NCI-H2171 (cell line): ENCODE measurements around the gene SRGAP2C.
"Not testable (repeated sequence)": the region's sequence is repeated elsewhere in the genome, so short reads cannot be mapped to it uniquely, and the experiment has no call there.

Source experiments
- DNase-seq: peaks from one replicate; lab custom pipeline; 2025; lab: John Stamatoyannopoulos, UW

SRGAP2C gene

DNA sequence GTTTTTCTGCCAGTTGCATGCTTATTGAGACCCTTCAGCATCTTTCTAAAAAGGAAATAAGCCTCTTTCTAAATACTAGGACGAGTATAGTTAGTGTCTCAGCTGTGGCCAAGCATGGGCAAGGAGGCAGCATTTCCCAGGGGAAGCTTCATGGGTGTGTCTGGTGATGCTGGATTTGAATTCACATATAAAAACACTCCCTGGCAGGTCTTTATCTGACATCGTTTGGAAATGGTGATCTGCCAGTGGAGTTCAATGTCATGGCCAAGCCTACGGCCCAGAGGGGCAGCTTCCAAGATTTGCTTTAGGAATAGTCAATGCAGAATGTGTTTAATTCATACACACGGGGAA is 94.7 kb downstream of the SRGAP2C start:
- DNase-seq, result not testable (repeated sequence)

DNA sequence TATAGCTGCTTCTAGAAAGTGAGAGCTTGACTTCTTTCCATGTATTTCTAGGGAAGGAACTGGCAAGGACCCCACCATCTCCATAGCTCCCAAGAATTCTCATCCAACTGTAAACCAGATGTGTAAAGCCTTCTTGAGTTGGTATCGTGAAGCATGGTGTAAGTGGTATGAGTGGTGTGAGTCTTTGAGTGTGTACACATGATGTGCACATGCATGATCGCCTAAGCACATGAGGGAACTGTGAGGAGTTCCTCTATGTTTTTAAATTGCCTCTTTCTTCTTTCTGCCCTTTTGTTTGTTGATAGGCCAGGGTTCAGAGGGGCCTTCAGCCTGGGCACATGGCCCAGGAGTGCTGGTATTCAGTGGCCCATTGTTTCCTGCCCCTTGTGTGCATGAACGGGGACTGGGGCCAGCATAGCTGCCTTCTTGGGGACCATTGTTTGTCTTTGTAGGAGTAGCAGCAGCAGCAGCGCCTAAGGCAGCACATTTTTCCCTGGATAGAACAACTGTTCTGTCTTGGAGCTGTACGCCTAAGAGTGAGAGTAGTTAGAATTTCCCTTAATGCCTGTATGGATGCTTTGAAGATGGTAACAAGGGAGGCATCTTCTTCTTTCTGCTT is 96.0 kb downstream of the SRGAP2C start:
- DNase-seq, result not testable (repeated sequence)

DNA sequence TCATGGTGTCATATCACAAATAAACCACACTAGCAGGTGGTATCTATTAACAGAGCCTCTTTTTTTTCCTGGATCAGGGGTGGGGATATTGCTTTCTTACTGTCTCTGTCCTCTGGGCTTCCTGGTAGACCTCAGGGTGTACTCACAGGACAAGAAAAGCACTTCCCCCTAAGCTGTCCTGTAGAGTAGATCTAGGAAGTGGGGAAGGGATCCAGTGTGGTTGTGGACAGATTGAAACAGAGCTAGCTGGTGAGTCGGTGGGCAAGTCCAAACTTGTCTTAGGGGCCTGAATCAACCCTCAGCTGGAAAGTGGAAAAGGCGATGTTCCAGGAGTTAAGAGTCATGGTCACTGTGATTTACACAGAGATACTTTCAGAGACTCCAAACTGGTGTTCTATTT is 96.7 kb downstream of the SRGAP2C start:
- DNase-seq, result not testable (repeated sequence)

DNA sequence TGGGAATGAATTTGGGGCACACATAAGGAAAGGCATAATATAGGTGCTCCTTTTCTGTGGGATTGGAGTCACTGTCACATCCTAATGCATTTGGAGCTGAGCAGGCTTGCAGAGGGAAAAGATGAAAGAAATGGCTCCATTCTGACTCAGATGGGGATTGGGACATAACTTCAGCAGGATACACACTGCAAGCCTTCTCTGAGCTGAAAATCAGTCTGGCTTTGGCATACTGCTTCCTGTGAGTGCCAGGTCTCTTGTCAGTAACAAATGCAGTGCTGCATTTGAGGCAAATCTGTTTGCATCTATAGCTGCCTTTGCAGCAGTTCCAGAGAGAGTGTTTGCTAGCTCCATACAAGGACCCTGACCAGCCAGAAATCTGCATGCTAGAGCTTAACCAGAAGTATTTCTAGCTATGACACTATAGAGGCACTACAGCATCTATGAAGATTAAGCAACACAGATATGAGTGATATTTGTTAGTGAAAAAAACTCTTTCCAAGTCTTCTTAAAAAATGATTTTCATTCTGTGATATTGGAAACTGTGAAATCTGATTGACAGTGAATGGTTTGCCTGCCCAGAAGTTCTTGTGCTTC is 98.9 kb downstream of the SRGAP2C start:
- not testable (repeated sequence) for DNase-seq

DNA sequence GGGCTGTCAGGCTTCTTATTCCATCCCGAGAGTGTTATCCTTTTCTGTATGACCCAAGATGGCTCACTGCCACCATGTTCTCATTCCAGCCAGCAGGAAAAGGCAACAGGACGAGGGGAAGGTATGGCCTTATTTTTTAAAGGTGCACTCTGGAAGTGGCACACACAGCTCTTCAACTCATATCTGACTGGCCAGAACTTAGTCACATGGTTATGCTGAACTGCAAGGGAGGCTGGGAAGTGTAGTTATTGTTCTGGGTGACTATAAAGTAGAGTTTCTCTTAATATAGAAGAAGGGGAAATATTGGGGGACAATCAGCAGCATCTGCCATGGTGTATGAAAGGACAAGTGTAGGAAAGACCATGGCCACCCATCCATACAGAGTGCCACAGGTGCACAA is 107.8 kb downstream of the SRGAP2C start:
- not testable (repeated sequence) for DNase-seq

DNA sequence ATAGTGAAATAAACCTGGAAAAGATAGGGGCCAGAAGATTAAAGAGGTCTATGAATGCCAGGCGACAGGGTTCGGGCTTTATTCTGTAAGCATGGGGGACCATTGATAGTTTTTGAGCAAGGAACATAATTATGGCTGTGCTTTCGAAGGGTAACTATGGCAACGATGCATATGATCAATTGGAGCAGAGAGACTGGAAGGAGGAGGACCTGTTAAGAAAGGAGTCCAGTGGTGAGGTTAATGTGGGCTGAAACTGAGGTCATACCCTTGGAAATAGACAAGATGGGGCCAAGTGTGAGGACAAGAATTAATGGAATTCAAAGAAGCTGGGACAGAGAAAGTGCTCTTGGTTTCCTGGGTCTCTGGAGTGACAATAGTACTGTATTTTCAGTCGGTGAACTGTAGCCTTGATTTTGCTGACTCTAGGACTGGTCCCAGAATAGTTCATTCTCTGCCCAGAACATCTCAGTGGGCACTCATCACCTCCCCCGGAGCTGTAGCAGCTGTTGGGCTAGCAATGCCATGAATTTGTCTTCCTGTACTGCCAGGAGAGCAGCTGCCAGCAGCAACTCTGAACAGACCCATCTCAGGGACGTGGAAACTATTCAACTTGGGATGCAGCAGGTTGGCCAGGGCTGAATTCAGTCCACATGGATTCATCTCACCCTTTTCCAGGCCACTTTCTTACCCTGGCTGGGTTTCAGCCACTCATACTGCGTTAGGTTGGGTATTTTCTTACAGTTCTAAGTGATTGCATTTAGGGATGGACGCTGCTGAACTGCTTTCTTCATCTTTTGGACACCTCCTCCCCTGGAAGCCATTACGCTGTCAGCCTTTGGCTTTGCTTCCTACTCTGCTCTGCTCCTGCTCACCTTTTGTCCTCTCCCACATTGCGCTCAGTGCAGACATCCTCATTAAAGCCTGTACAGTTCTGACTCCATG is 108.8 kb downstream of the SRGAP2C start:
- DNase-seq, result not testable (repeated sequence)

DNA sequence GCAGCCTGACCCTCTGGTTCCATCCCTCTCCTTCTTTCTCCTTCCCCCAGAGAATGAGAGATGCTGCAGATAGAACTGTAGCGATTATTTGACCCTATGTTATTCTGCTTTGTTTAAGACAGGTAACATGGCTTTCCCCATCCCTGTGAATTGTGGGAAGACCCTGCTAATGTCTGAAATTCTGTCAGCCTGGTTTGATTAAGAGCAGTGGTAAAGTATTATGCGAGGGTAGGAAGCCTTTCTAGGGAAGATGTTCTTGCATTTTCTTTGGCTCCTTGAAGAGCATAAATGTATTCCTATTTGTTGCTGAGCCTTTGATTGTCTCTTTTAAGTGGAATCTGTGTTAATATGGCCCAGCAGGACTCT is 109.4 kb downstream of the SRGAP2C start:
- DNase-seq, result not testable (repeated sequence)

DNA sequence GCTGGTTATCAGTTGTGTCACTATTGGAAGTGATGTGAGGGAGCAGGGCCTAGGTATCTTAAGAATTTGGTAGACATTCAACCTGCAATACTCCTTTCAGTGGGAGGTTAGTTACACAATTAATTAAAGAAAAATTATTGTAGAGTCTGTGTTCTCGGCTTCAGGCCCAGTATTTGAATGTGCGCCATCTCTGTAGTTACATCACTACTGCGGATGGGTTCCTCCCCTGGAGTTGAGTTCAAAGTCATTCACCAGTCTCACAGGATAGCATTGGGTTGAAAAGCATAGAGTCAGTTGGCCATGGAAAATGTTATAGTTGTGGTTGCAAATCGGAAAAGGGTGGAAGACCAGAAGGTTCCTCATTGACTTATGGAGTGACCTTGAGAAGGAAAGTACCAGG is 111.8 kb downstream of the SRGAP2C start:
- DNase-seq, result not testable (repeated sequence)

DNA sequence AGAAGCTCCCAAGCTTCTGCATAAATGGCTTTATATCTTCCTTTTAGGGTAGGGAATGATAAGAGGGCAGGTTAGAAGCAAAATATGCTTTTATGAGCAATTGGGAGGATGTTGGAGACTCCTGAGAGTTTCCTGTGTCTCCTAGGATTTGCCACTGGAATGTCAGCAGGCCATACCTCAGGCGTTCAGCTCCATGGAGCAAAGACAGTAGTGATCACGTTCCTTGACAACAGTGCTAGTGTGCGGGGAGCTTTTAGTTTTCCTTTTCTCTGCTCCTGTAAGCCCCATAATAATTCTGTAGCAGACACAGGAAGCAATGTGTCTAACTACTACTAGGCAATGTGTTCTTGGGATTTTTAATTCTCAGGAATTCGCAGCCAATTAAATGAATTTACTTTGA is 113.8 kb downstream of the SRGAP2C start:
- not testable (repeated sequence) for DNase-seq

DNA sequence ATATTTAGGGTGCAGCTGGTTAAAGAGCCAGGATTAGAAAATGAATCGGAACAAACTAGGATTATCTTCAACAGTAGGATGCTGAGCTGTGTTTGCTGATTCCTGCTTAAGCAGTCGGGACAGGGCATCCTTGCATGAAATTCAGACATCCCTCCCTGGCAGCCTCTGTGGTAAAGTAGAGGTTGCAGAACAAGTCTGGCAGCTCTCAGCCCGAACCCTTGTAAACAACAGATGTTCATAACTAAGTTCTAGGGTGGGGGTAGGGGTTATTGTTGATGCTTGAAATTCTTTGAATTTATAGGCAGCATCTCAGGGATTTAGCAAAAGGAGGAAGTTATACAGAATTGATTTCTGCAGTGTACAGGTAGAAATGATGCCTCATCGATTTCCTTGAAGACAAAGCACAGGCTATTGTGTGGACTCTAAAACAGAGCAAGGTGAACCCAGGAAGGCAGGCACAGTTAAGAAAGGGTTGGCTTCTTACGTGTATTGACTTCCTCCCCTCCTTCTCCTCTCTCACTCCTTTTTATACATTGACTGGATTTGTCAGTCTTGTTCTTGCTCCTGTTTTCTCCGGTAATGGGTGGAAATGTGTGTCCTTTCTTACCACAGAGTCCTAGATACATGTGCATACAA is 114.9 kb downstream of the SRGAP2C start:
- not testable (repeated sequence) for DNase-seq

DNA sequence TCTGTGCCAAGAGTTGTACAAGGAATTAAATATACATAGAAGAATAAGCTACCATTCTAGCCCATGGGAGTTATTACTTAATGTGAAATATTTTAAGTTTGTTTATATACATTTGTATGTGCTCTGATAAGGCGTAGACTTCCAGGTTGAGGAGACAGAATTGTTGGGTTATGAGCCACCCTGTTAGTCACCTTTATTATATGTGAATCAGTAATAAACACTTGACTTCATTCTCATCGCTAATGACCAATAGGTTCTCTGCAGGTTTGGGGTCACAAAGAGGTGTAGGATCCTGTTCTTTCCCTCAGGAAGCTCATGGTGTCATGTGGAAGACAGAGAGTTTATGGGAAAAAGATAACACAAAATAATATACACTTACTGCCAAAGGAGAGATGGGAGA is 117.1 kb downstream of the SRGAP2C start:
- not testable (repeated sequence) for DNase-seq

DNA sequence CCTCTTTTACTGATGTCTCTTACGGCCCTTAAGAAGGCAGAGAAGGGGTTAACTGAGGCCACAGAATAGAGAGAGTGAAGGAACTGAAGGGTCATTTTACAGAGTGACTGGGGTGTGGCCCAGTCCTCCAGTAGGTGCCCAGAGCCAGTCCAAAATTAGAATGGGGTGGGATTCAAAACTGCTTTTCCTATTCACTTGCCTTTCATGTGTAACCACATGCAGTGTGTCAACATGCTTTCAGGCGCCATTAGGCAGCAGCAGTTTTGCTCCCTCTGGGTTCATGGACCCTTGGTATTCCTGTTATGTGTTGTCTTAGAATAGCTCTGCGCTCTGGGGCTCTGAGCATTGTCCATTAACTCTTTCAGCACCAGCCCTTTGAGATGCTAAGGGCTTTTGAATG is 123.0 kb downstream of the SRGAP2C start:
- not testable (repeated sequence) for DNase-seq

DNA sequence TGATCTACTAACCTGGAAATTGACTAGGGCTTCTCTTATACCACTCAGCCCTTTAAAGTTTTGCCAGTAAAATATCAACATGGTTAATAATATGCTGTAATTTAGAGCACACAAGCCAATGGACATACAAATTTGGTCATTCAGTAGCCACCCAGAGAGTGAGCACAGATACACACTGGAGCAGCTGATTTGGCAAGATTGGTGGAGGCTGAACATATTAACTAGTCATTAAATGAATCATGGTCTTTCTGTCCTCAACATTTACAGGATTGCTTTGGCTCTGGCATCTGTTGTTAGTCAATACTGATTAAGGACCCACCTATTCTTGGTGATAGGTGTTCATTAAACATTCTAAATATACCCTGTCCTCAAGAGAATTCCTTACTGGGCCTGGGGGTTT is 130.7 kb downstream of the SRGAP2C start:
- DNase-seq, result not testable (repeated sequence)

DNA sequence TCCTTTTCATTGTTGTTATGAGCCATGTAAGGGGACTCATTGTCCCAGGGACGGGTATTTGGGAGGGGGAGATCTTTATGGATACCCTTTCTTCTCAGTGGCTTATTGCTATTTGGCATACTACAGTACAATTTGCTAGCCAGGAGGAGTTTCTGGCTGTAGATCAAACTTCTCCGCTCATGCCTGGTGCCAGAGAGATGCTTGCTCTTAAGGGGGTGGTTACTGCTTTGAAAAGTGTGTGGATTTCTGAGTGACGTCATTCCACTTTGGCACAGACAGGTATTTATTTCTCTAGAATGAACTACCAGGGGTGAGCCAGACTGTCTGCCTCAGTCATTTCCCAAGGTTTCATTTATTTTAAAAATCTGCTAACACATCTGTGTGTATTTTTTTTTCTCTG is 131.3 kb downstream of the SRGAP2C start:
- DNase-seq, result not testable (repeated sequence)

DNA sequence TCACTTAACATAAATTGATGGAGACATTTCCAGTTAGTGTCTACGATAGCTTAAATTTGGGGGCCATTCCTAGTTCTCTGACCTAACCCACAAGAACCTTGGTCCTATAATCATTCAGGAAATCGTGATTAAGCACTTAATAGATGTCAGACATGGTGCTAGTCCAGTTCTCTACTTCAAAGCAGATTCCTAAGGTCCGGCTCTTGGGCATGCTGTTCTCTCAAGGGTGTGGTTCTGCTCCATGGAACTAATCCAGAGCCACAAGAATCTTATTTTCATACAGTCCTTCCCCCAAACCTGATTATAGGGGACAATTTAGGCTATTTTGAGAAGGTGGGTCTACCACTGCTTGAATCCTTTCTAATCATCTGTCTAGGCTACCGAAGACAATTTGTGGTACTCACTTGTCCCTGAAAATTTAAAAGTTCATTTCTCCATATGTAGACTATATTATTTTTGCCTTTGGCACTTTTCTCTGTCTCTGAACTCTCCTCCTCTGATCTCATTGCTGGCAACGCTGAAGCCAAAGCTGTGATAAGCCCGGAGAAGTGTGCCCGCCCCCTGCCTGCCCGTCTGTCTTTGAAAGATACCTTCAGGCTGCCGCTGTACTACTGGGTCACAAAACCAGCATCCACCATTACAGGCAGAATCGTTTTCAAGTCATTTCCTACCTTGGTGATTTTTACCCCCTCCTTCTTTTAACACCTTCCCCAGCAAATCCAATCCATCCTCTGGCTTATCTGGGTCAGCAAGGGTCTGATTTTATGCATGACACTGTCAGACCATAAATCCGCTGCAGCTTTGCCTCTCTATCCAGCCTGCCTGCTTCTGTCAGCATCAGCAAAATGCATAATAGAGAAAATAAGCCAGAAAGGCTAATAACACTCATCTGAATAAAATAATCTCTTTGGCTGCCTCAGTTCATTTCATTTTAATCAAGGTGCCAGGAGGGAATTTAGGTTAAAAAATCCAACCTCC is 133.0 kb downstream of the SRGAP2C start:
- DNase-seq, result not testable (repeated sequence)

DNA sequence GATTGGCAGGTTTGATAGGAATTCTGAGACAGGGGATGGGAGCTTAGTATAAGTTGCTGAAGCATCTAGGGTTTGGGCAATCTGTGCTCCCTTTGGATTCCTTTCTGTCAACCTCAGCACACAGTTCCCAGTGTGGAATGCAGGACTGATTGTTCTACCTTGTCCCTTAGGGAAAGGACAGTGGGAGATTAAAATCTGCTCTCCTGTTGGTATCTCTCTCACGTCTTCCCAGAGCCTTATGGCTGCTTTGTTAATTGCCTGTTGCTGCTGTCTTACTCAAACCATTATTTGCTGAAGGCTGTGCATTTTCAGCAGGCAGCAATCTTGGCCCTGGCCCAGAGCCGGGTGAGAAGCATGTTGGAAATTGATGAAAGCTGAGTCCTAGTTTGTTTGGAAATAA is 133.9 kb downstream of the SRGAP2C start:
- DNase-seq, result not testable (repeated sequence)

DNA sequence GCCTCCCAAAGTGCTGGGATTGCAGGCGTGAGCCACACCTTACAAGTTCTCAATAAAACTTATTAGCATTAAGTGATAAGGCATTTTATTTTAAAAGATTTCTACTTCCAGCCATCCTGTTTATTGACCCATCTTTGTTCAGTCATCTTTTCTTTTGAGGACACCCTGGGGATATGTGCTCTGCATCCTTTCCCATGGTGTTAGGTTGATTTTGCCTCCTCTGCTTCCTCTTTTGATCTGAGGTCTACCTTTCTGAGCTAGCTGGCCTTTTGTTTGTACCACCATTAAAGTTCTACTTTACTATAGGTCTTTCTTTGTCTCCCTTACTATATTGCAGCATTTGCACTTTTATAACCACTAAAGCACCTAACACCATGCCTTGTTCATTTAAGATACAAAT is 136.9 kb downstream of the SRGAP2C start:
- not testable (repeated sequence) for DNase-seq

DNA sequence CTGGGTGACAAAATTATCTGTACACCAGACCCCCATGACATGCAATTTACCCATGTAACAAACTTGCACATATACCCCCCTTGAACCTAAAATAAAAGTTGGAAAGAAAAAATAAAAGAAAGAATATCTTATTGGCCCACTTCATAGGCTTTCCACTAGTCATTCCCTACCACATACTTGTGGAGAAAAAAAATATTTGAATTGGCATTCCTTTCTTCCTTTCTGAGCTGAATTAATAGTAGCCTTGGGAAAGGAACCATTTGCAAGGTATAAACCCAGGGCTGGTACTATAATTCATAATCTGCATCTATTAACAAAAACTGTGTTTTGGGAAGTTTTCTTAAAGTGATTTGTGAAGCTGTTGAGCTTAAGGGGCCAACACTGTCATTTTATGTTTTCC is 140.0 kb downstream of the SRGAP2C start:
- DNase-seq, result not testable (repeated sequence)

DNA sequence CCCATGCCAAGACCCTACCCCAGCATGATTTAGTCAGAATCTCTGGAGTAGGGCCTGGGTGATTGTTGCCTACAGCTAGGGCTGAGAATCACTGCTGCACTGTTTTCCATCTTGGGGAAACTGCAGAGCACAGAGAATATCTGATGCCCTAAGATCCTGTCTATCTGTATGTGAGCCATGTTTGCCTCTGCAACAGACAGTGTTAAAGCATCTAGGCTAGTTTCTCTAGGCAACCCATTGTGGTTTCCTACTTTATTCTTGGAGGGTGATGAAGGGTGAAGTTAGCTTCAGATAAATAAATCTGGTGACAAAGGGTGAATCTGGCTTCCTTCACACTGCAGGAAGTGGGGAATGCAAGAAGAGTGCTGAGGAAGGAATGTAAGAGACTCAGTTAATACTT is 147.4 kb downstream of the SRGAP2C start:
- not testable (repeated sequence) for DNase-seq

DNA sequence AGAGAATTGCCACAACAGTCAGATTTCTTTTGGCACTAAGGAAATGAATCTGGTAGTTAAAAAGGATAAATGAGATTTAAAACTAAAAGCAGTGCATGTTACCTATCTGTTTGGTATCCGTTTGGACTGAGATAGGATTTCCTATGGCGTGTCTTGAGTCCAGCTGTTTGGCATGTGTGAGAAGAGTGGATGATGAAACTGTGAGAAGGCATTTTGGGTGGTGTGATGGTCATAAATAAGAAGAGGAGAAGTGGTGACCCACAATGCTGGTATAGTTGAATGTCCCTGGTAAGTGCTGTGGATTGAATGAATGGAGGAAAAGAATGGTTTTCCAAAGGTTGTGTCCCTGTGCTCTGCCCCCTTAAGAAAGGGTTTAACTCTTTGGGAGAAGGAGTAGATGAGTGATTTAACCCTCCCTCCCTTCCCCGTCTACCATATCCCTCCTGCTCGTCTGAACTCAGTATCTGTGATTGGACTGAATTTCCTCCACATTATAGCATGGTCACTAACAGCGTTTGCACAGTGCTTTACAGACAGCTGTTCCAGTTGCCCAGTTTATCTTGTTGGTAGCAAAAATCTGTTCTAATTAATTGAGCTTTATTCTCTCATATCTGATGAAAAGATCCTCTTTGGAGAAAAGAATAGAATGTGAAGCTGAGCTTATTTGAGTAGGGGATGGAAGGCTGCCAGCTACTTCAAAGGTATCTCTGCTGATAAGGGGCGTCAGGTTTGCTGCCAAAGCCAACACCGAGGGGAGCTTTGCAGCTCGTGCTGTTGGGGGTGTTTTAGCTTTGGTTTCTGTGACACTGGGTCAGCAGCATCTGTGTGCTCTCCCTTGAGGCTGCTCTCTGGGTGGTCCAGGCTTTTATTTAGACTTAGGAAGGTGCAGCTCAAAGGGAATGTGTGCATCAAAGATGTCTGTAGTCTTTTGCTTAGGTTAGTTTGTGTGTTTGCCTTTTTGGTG is 148.1 kb downstream of the SRGAP2C start:
- not testable (repeated sequence) for DNase-seq
